ENCODE data around the gene MAGI2.

MAGI2 gene

DNA sequence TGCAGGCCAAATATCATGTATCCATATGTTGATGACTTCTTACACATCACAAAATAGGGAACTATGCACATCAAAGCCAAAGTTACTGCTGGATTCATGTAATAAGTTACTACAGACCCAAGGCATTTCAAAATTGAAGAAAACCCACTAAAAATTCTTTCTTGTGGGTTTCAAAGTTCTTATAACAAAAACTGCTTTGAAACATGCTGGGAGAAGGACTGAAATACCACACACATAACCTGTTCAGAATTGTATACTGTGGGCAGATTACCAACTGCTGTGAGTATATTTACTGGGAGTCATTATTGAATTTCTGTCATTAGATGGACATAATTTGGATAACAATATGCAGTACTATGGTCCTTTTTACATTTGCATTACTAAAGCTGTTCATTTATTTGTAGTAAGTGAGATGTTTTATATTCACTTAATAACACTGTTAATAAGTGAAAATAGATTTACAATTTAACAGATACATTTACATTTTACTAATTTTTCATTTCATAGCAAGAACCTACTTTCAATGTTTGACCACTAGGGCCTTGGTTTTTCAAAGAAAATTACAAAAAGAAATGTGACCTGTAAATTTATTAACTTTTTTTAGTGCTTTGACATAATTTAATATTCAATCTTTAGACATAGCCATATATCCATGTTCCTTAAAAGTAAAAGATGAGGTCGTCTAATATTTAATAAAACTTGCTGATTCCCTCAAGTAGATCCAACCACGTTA is 132.6 kb downstream of the MAGI2 start:
- H3K4me3 ChIP-seq (ENCODE audit: low read depth, low read length), result no peak overlapping the region
- no peak for DNase-seq (ENCODE audit: low read depth)

DNA sequence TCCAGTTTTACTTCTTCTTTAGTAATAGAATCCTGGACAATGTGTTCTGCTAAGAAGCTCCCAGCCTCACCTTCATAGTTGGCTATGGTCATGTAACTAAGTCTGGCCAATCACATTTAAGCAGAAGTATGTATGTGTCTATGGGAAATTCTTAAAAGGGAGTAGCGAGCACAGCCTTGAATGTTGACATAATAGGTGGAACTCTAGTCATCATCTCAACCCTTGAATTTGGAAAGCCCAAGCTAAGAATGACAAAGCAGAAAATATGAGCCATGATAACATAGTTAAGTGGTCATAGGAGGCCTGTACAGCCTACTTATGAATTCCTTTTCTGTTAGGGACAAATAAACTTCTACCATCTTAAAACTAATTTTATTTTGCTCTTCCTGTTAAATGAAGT is 134.1 kb downstream of the MAGI2 start:
- H3K4me3 ChIP-seq (ENCODE audit: low read depth, low read length), result no peak overlapping the region
- DNase-seq (ENCODE audit: low read depth), result no peak

DNA sequence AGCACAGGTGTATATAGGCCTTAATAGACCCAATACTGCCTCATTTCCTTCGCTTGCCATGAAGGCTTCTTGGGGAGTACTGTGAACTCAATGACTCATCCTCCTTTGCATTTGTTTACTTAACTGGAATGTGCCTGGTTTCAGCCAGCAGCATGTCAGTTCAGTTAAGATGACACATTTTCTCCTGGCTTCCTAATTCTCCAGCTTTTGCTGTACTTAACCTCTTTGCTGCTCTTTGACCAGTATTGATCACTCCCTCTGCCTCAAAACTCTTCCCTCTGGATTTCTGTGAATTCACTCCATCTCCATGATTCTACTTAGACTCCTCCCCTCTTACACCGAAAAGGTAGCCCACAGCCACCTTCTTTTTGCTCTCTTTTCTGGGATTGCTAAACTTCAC is 135.7 kb downstream of the MAGI2 start:
- H3K4me3 ChIP-seq (ENCODE audit: low read depth, low read length), result no peak overlapping the region
- DNase-seq (ENCODE audit: low read depth), result peak; percentile 76

DNA sequence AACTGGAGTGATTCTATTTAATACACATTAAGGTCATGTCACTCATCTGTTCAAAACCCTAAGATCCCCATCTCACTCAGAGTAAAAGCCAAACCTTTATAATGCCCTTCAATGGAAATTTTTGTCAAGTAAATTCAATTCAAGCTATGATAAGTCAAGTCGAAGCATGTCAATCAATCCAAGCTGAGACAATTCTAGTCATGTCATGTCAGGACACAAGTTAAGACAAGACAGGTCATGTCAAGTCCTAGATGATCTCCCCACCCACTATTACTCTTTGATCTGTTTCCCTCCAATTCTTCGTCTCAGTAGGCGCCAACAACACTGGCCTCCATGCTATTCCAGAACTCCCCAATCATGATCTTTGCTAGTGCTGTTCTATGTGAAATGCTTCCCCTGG is 141.4 kb downstream of the MAGI2 start:
- H3K4me3 ChIP-seq (ENCODE audit: low read depth, low read length), result no peak overlapping the region
- DNase-seq (ENCODE audit: low read depth), result no peak

DNA sequence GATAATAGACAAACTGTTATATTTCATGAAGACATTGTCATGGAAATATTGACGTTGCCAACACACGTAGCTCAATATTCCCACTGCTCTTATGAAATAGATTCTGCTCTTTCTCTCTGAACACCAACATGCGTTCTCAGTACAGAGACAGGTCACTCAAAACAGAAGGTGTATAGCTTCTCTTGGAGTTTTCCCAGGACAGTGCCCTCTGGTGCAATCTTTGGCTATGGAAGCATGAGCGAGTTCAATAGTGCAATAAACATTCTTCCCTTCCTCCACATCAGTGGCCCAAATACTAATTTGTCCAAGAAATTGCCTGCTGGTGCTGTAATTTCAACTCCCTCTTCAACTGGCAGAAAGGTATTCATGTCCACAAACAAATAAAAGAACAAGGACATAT is 145.3 kb downstream of the MAGI2 start:
- no peak overlapping the region for H3K4me3 ChIP-seq (ENCODE audit: low read depth, low read length)

DNA sequence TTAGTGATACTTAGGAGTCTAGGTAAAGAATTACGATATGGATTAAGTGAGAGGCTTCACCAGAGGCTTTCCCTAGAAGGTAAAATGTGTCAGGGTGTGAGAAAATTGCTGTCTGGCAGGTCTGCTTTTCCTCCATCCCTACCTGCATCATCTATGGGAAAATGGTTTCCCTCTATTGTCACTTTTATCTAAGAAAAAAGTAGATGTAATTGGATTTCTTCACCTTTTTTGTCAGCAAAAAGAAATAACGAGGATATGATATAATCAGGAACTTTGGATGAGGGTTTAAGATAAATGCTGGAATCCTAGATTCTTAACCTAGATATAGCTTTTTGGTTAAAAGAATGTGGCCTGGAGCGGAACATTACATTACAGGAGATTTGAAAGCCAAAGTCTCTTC is 146.1 kb downstream of the MAGI2 start:
- DNase-seq (ENCODE audit: low read depth), result no peak
- no peak overlapping the region for H3K4me3 ChIP-seq (ENCODE audit: low read depth, low read length)

More for the DNA sequence above, 145.3 kb downstream of the MAGI2 start:
- DNase-seq (ENCODE audit: low read depth), result no peak

DNA sequence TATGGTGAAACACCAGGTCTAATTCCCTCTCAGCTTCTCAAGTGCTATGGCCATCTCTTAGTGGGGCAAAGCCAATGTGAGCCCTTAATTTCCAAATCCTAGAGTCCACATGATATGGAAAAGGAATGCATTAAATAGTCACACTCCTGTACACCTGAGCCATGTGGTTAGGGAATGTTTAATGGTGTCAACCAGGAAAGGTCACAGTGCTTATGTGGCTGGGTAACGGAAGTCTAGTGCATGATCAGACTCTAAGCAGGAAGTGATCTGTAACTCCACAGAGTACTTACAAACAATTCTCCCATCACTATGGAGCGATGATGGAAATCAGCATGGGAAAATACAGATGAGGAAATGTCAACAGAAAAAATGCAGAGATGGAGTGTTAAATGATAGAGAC is 148.8 kb downstream of the MAGI2 start:
- DNase-seq (ENCODE audit: low read depth), result no peak

DNA sequence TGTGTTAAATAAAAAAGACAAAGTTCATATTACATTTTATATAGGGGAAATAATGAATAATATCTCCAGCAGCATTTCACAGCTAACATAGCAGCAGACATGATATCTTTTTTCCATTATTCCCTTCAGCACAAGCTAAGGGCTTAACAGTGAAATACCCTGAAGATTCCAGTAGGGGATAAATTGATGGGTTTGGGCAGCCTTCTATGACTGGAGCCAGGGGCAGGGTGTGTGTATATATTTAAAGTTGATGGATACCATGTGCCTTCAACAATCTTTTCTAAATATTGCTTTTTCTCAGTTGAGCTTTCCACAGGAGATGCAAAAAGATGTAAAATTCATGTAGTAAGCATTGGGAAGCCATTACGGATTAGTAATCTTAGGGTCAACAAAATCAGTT is 151.2 kb downstream of the MAGI2 start:
- DNase-seq (ENCODE audit: low read depth), result no peak
- no peak overlapping the region for H3K4me3 ChIP-seq (ENCODE audit: low read depth, low read length)

More for the DNA sequence above, 148.8 kb downstream of the MAGI2 start:
- no peak overlapping the region for H3K4me3 ChIP-seq (ENCODE audit: low read depth, low read length)

DNA sequence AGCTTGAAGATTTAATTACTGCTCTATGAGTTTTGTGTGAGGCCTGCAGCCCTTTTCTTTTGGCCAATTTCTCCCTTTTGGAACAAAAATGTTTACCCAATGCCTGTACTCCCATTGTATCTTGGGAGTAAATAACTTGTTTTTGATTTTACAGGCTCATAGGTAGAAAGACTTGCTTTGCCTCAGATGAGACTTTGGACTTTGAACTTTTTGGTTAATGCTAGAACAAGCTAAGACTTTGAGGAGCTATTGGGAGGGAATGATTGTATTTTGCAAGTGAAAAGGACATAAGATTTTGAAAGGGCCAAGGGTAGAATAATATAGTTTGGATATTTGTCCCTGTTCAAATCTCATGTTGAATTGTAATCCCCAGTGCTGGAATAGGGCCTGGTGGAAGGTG is 152.0 kb downstream of the MAGI2 start:
- DNase-seq (ENCODE audit: low read depth), result no peak
- no peak overlapping the region for H3K4me3 ChIP-seq (ENCODE audit: low read depth, low read length)

DNA sequence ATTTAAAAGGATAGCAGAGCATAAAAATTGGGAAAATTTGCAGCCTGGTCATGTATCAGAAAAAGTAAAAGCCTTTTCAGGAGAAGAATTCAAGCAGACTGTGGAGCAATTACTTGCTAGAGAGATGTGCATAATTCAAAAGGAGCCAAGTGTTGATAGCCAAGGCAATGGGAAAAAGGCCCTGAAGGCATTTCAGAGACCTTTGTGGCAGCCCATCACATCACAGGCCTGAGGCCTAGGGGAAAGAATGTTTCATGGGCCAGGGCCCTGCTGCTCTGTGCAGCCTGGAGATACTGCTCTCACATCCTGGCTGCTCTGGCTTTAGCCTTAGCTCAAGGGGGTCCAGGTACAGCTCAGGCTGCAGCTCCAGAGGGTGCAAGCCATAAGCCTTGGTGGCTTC is 152.9 kb downstream of the MAGI2 start:
- no peak for DNase-seq (ENCODE audit: low read depth)
- H3K4me3 ChIP-seq (ENCODE audit: low read depth, low read length), result no peak overlapping the region

DNA sequence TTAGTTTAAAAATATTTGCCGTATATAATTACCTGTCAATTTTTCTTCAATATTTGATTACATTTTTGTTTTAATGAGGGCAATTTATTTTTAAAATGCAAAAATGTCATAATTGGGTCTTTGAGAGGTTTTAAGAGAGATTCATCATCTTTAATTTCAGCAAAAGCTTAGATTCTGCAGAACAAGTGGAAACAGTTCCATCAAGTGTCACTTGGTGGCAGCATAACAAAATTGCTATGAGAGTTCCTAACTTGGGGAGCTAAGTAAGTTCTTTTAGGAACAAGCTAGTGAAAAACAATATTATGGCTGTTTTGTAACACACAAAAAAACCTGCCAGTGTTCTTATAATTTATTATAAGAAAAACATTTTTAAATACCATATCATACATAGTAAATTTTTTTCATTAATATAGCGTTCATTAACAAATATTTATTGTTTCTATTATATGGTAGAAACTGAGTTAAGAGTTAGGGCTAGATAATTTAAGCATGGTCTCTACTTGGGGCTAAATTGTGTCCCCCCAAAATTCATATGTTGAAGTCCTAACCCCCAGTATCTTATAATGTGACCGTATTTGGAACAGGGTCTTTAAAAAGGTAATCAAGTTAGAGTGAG is 155.2 kb downstream of the MAGI2 start:
- no peak for DNase-seq (ENCODE audit: low read depth)

DNA sequence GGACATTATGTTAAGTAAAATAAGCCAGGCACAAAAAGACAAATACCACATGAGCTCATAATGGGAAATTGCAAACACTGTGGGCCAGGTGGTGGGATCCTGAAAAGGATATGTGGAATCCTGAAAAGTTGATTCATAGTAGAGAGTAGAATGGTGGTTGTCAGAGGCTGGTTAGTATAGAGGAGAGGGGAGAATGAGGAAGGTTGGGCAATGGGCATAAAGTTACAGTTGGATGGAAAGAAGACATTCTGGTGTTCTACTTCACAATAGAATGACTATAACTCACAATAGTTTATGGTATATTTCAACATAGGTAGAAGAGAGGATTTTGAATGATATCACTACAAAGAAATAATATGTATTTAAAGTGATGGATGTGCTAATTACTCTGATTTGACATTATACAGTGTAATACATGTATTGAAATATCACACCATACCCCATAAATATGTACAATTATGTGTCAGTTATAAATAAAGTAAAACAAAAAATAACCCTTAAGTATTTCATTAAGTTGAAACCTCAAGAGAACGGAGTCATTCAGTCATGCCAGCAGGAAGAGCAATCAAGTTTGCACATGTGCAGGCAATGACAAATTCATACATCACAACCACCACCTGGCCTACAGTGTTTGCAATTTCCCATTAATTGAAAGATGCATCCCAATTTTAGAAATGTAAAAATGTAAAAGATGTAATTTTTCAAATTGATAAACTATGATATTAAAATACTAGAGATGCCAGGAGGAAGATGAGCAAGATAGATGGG is 156.7 kb downstream of the MAGI2 start:
- no peak overlapping the region for H3K4me3 ChIP-seq (ENCODE audit: low read depth, low read length)
- DNase-seq (ENCODE audit: low read depth), result no peak

More for the DNA sequence above, 155.2 kb downstream of the MAGI2 start:
- no peak overlapping the region for H3K4me3 ChIP-seq (ENCODE audit: low read depth, low read length)

DNA sequence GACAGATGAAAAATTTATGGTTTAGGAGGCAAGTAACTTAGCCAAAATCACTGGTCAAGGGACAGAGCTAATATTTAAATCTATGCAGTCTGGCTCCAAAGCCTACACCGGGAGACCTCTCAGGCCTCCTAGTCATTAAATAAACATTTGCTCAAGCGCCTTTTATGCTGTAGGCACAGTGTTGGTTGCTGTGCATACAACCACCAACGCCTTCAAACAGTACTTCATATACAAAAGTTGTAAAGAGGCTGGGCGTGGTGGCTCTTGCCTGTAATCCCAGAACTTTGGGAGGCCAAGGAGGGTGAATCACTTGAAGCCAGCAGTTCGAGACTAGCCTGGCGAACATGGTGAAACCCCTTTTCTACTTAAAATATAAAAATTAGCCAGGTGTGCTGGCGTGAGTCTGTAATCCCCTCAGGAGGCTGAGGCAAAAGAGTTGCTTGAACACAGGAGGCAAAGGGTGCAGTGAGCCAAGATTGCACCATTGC is 159.8 kb downstream of the MAGI2 start:
- no peak for DNase-seq (ENCODE audit: low read depth)

DNA sequence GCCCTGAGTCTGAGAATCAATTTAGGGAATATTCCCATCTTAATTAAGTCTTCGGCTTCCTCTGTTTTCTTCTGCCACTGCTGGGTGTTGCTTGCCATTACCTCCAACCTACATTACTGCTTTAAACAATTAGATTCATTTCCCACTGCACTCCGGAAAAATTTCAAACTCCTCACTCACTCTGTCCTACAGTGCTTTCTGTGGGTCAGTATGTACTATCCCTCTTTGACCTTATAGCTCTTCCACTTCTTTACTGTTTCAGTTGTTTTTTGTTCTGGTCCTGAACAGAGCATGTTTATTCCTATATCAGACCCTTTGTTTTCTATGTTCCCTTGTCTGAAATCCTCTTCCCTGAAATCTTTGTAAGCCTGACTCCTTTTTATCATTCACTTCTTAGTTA is 160.6 kb downstream of the MAGI2 start:
- DNase-seq (ENCODE audit: low read depth), result no peak
- H3K4me3 ChIP-seq (ENCODE audit: low read depth, low read length), result no peak overlapping the region

More for the DNA sequence above, 159.8 kb downstream of the MAGI2 start:
- no peak overlapping the region for H3K4me3 ChIP-seq (ENCODE audit: low read depth, low read length)

DNA sequence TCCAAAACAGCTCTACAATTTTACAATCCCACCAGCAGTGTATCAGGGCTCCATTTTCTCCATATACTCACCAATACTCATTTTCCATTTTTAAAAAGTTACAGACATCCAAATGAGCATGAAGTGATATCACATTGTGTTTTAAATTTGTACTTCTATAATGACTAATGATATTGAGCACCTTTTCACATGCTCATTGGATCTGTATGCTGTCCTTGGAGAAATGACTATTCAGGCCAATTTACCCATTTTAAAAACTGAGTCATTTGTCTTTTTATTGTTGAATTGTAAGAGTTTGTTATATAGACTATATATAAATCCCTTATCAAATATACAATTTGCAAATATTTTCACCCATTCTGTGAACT is 162.0 kb downstream of the MAGI2 start:
- no peak for DNase-seq (ENCODE audit: low read depth)
- no peak overlapping the region for H3K4me3 ChIP-seq (ENCODE audit: low read depth, low read length)

DNA sequence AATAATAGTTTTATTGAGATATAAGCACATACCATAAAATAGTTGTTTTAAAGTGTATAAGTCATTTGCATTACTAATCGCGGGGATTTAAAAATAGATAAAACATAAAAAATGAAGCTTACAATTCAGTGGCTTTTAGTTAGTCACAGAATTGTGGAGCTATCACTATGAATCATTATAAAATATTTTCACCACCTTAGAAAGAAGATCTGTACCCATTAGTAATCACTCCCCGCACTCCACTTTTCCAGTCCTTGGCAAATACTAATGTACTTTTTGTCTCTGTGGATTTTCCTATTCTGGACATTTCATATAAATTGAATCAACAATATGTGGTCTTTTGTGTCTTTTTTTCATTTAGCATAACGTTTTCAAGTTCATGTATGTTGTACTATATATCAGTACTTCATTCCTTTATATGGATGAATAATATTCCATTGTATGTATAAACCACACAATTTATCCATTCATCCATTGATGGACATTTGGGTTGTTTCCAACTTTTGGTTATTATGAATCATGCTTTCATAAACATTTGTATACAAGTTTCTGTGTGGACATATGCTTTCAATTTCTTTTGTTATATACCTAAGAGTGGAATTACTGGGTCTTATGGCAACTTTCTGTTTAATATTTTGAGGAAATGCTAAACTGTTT is 162.5 kb downstream of the MAGI2 start:
- DNase-seq (ENCODE audit: low read depth), result no peak
- no peak overlapping the region for H3K4me3 ChIP-seq (ENCODE audit: low read depth, low read length)

DNA sequence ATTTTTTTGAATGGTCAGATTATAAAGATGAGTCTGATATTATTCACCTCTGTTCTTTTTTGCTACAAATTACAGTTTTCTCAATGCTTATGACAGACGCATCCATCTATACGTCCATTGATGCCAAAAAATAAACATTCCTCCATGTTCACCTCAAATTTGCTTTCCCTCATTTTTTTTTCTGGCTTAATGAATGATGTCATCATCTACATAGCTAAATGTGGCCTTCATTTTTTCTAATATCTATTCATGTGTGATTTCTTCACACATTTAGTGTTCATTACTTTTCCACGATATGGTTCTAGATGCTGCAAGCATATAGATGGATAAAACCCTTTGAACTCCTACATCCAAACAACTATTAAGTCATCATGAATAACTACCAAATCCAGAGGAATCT is 163.1 kb downstream of the MAGI2 start:
- H3K4me3 ChIP-seq (ENCODE audit: low read depth, low read length), result no peak overlapping the region
- no peak for DNase-seq (ENCODE audit: low read depth)

DNA sequence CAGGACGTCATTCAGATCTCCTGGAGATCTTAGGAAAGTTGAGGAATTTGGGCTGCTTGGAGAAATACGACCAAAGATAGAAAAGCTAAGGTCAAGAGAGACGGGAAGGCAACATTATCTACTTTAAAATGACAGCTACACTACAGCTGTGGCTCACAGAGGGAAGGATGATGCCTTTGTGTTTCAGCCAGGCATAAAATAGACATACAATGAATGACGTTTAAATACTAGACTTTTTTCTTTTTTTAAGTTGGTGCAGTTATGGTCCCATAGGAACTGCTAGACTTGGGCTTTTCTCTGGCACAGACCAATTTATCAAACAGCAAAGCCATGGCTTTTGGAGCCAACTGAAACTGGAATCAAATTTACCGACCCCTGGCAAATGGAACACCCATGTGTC is 164.8 kb downstream of the MAGI2 start:
- DNase-seq (ENCODE audit: low read depth), result no peak
- H3K4me3 ChIP-seq (ENCODE audit: low read depth, low read length), result no peak overlapping the region

DNA sequence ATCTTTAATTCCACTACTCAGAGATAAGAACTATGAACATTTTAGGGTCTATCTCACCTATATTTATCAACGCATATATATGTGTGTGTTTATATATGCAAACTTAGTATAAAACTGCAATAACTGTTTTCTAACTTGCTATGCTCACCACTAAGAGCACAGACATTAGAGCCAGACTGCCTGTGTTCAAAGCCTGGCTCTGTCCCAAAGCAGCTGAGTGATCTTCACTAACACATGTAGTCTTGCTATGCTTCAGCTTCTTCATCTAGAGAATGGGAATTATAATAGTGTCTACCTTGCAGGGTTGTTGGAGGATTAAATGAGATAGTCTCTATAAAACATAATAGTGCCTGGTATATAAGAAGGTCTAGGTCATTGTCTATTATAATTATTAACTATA is 165.5 kb downstream of the MAGI2 start:
- no peak overlapping the region for H3K4me3 ChIP-seq (ENCODE audit: low read depth, low read length)
- DNase-seq (ENCODE audit: low read depth), result no peak

DNA sequence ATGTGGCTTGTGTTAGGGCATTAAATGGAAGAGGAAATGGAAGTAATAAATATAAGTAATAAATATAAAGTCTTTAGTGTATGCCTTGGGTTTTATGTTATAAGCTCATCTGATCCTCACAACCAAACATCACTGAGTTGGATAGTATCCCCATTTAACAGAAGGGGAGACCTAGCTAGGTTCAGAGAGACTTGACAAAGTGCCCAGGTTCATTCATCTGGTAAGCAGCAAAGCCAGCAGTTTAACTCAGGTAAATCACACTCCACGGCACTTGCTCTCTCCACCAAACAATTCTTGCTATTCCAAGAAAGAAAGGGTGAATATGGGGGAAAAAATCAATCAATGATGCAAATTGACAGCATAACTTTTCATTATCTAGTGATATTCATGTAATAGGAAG is 167.3 kb downstream of the MAGI2 start:
- H3K4me3 ChIP-seq (ENCODE audit: low read depth, low read length), result no peak overlapping the region
- no peak for DNase-seq (ENCODE audit: low read depth)
